ENCODE measurements around the gene OR51Q1.

DNA sequence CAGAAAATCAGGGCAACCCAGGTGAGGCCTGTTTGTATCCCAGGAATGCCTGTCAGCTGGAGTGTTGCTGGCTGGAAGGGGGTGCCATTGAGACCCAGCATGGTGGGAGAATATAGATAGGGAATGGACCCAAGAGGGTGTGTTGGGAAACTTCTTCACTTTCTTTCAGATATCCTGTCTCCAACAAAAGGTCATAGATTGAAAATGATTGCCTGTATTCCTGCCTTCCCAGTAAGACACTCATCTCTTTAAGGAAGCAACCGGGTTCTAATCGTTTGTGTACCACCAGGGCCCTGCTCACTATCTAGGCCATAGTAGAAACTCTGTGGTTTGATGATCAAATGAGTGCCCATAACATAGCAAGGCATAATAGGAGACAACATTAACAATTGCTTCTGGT, 19.5 kb downstream of the OR51Q1 start, which contains the start of gene OR51I1:
- TF ChIP-seq, protein P1, sequence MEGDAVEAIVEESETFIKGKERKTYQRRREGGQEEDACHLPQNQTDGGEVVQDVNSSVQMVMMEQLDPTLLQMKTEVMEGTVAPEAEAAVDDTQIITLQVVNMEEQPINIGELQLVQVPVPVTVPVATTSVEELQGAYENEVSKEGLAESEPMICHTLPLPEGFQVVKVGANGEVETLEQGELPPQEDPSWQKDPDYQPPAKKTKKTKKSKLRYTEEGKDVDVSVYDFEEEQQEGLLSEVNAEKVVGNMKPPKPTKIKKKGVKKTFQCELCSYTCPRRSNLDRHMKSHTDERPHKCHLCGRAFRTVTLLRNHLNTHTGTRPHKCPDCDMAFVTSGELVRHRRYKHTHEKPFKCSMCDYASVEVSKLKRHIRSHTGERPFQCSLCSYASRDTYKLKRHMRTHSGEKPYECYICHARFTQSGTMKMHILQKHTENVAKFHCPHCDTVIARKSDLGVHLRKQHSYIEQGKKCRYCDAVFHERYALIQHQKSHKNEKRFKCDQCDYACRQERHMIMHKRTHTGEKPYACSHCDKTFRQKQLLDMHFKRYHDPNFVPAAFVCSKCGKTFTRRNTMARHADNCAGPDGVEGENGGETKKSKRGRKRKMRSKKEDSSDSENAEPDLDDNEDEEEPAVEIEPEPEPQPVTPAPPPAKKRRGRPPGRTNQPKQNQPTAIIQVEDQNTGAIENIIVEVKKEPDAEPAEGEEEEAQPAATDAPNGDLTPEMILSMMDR (IDR thresholded peaks at IDR 0.05): no peak
- TF ChIP-seq POLR2A (IDR thresholded peaks at IDR 0.05): no peak
